ENCODE results near the gene PVALEF. TPM values are rescaled to one million over a fixed set of nuclear protein-coding genes. Genes with fewer than 3 reads are reported as not detected.

PVALEF gene
- total and polyA plus RNA-seq, 7 donors: not detected

DNA sequence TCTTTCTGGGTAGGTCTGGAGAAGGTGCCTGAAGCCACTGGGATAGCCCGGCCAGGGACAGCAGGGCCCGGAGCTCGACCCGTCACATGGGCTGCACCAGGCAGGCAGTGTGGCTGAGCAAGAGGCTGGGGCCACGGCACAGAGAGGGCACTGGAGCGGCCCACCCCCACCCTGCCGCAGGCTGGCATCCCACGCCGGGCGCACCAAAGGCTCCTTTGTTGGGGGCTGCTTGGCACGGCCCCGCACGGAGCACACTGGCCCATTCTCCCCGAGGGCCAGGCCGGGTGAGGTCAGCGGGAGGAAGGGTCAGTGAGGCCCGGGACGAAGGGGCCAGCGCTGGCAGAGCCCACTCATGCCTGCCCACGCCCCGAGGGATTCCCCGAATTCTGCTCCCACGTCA is 36.5 kb upstream of the PVALEF start:
- no peak for DNase-seq
- ATAC-seq: no peak
- no peaks in the 10 kb centered on the region for H3K36me3 ChIP-seq (ENCODE audit: insufficient read depth in 1 of 2, low read depth in 1 of 2)
- intact Hi-C loops (cut with DNase I): no loop called here
- H3K27ac ChIP-seq: no peak overlapping the region
- WGBS, 3 donors: 87 to 92% (median 89%) methylated on average over 22 to 23 of the region's 23 CpGs
- H3K4me1 ChIP-seq: no peaks in the 10 kb centered on the region
- TF ChIP-seq CTCF (IDR thresholded peaks at IDR 0.05): no peak
- H3K4me3 ChIP-seq: no peak overlapping the region
- H3K27me3 ChIP-seq (ENCODE audit: insufficient read depth in 3 of 3, low read length in 2 of 3): no peaks in the 10 kb centered on the region
- no peaks in the 10 kb centered on the region for H3K9me3 ChIP-seq

DNA sequence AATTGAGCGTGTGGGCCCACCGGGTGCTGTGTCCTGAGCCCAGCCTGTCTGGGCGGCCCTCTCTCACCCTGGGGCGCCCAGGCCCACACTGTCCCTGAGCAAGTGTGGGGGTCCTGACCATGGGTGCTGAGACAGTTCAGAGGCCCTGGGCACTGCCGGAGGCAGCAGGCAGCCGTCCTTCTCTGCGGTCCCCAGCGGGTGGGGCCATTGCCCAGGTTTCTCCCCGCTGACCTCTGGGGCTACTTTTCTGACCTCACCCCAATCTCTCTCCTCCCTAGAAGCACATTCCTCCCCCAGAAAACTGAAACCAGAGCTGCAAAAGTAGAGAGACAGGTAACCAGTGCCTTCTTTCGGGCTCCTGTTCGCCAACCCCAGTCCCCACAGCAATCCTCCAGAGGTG is 36.0 kb upstream of the PVALEF start:
- no peak for TF ChIP-seq CTCF (IDR thresholded peaks at IDR 0.05)
- no peaks in the 10 kb centered on the region for H3K27me3 ChIP-seq (ENCODE audit: insufficient read depth in 3 of 3, low read length in 2 of 3)
- no peaks in the 10 kb centered on the region for H3K36me3 ChIP-seq (ENCODE audit: insufficient read depth in 1 of 2, low read depth in 1 of 2)
- WGBS, 3 donors: 95 to 96% (median 95%) methylated on average over 6 to 11 of the region's 11 CpGs
- H3K27ac ChIP-seq: no peak overlapping the region
- ATAC-seq (no peak), DNase-seq (no peak)
- H3K4me1 ChIP-seq: no peaks in the 10 kb centered on the region
- H3K4me3 ChIP-seq: no peak overlapping the region
- intact Hi-C loops (cut with DNase I): no loop called here
- H3K9me3 ChIP-seq: no peaks in the 10 kb centered on the region

DNA sequence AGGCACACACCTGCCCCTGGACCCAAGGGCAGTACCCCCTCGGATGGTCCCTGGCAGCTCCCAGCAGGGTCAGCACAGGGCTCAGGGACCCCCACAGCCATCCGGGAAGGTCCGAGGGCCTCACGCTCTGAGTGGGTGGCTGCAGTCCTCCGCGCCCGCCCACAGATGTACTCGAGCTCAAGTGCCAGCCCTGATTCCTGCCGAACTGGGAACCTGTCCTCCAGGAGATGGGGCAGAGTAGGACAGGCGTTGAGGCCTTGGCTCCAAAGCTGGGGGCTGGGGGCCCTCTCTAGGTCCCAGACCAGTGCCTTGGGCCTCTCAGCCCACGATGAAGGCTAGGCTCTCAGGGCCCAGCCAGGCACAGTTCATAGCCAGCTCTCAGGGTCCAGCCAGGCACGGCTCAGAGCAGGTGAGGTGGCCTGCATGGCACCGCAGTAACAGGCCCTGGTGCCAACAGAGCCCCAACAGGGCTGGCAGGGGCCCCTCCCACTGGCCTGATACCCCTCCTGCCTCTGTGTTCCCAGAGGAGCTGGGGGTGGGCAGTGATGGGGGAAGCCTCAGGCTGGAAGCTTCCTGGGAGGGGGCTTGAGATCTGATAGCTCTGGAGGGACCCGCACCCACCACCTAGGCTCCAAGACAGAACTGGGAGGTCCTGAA is 35.5 kb upstream of the PVALEF start:
- Histone ChIP-seq H3K4me1 (no peaks in the 10 kb centered on the region), H3K4me3 (no peak overlapping the region), H3K9me3 (no peaks in the 10 kb centered on the region), H3K27me3 (ENCODE audit: insufficient read depth in 3 of 3, low read length in 2 of 3) (no peaks in the 10 kb centered on the region), H3K36me3 (ENCODE audit: insufficient read depth in 1 of 2, low read depth in 1 of 2) (no peaks in the 10 kb centered on the region), H3K27ac (no peak overlapping the region)
- DNase-seq (no peak), ATAC-seq (no peak)
- intact Hi-C loops (cut with DNase I): no loop called here
- TF ChIP-seq CTCF (IDR thresholded peaks at IDR 0.05): no peak
- WGBS, 3 donors: 84 to 87% (median 85%) methylated on average over 12 to 14 of the region's 14 CpGs

DNA sequence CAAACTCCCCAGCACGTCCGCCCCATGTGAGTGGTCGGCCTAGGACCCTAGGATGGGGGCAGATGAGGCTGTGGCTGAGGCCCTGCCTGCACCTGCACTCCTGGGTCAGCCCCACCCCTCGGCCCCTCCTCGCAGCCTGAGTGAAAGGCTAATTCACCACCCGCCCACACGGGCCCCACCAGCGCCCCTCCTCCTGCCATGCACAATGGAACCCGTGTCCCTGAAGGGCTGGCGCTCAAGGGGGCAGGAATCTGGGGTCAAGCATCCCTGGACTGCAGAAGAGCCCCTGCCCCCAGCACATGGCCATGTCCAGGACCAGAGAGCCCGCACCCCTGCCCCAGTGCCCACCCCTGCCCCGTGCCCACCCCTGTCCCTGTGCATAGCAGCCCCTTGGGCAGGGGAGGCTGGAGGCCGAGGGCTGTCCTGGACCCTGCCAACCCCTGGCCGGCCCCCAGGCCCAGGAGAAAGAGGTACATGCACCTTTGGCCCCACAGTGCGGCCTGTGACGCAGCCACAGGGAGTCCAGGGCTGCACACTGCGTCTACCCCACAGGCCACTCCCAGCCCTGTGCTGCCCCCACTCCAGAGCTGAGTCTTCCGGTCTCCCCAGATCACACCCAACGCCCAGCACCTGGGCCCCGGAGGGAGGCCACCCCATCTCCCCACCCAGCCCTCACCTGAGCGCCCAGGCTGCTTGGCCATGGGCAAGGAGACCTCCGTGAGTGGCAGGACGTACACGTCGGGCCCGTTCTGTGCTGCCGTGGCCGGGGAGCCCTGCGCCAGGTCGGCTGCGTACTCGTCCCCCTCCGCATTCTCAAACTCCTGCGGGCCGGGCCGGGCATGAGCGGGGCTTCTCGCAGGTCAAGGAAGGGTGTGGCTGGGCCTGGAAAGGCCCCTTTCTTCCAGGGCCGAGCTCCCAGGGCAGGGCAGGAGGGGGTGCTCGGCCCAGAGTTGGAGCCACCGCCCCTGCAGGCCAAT is 34.6 kb upstream of the PVALEF start:
- Histone ChIP-seq H3K4me1 (no peaks in the 10 kb centered on the region), H3K27ac (no peak overlapping the region)
- no peak for ATAC-seq

More for the DNA sequence above, 34.6 kb upstream of the PVALEF start:
- H3K36me3 ChIP-seq (ENCODE audit: insufficient read depth in 1 of 2, low read depth in 1 of 2): no peaks in the 10 kb centered on the region
- no peak overlapping the region for H3K4me3 ChIP-seq
- 90 to 95% (median 92%) methylated on average over 32 to 41 of the region's 41 CpGs for WGBS, 3 donors
- H3K9me3 ChIP-seq: no peaks in the 10 kb centered on the region
- no peaks in the 10 kb centered on the region for H3K27me3 ChIP-seq (ENCODE audit: insufficient read depth in 3 of 3, low read length in 2 of 3)
- no peak for DNase-seq
- intact Hi-C loops (cut with DNase I): no loop called here
- no peak for TF ChIP-seq CTCF (IDR thresholded peaks at IDR 0.05)
